ENCODE measurements around the gene SPRN. TPM values are rescaled to one million over a fixed set of nuclear protein-coding genes. Genes with fewer than 3 reads are reported as not detected.
"Not testable (repeated sequence)": the region's sequence is repeated elsewhere in the genome, so short reads cannot be mapped to it uniquely, and the experiment has no call there.

The SPRN gene
- polyA plus RNA-seq, 4 donors = 0.81 to 3.3 (median 0.99) TPM

GRCh38 chr10:133442967-133443924 lies 18.8 kb upstream of the SPRN start:
- no peak for FAIRE-seq
- no peak for DNase-seq

DNA sequence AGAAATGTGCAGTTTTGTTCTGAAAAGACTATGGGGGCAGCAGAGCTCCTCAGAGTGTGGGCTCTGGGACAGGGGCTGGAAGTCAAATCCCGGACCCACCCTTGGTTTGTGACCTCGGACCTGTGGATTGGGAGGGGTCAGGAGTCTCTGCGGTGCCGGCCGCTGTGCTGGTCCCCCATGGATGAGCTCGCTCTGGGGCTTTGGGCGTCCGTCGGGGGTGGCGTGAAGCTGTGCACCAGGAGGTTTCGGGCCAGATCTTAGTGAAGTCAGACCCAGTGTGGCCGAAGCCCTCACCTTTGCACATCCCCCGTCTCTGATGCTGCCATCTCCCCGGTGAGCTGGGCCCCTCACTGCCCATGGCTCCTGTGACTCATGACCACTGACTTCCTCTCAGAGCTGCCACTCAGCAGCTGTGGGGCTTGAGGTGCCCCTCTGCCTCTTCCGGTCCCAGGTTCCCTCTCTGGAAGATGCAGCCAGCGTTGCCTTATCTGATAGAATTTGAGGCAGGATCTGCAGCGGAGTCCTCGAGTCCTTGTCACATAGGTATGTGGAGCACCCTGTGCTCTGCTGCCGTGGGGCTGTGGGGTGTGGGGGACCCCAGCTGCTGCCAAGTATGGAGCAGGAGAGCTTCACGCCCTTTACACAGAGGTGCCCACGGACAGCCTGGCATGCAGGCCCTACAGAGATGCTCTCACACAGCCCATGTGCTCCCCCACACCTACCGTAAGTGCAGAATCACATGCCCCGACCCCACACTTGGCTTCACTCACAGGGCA lies 18.0 kb upstream of the SPRN start:
- WGBS, 3 donors = 74 to 79% (median 76%) methylated on average over 21 to 23 of the region's 23 CpGs
- FAIRE-seq (no peak), DNase-seq (no peak)
- Histone ChIP-seq H3K4me1 (ENCODE audit: control insufficient read depth in 3 of 3, insufficient read depth in 2 of 3, low read depth in 1 of 3, low read length in 2 of 3) (no peaks in the 10 kb centered on the region), H3K27ac (ENCODE audit: low read depth in 1 of 3, low read length in 2 of 3) (no peak overlapping the region), H3K4me3 (ENCODE audit: low read depth in 1 of 3, low read length in 3 of 3) (no peak overlapping the region), H3K9me3 (ENCODE audit: control insufficient read depth in 2 of 2, insufficient read depth in 1 of 2, low read depth in 1 of 2, low read length in 1 of 2) (peaks cover 0 to 15% of the 10 kb centered on the region in 2 donors), H3K27me3 (ENCODE audit: control insufficient read depth in 3 of 3, insufficient read depth in 3 of 3, low read length in 3 of 3) (no peaks in the 10 kb centered on the region), H3K36me3 (ENCODE audit: control insufficient read depth in 3 of 3, insufficient read depth in 2 of 3, low read depth in 1 of 3, low read length in 3 of 3) (no peaks in the 10 kb centered on the region)

More at GRCh38 chr10:133442967-133443924, 18.8 kb upstream of the SPRN start:
- WGBS, 3 donors = 85 to 88% (median 86%) methylated on average over 16 of the region's 16 CpGs
- Histone ChIP-seq H3K9me3 (ENCODE audit: control insufficient read depth in 2 of 2, insufficient read depth in 1 of 2, low read depth in 1 of 2, low read length in 1 of 2) (peaks cover 0 to 15% of the 10 kb centered on the region in 2 donors), H3K27me3 (ENCODE audit: control insufficient read depth in 3 of 3, insufficient read depth in 3 of 3, low read length in 3 of 3) (no peaks in the 10 kb centered on the region), H3K36me3 (ENCODE audit: control insufficient read depth in 3 of 3, insufficient read depth in 2 of 3, low read depth in 1 of 3, low read length in 3 of 3) (no peaks in the 10 kb centered on the region), H3K27ac (ENCODE audit: low read depth in 1 of 3, low read length in 2 of 3) (no peak overlapping the region), H3K4me1 (ENCODE audit: control insufficient read depth in 3 of 3, insufficient read depth in 2 of 3, low read depth in 1 of 3, low read length in 2 of 3) (no peaks in the 10 kb centered on the region), H3K4me3 (ENCODE audit: low read depth in 1 of 3, low read length in 3 of 3) (no peak overlapping the region)

- WGBS, 3 donors = 67 to 85% (median 77%) methylated on average over 12 of the region's 12 CpGs
These were observed 17.4 kb upstream of the SPRN start for GRCh38 chr10:133441780-133442179.

GRCh38 chr10:133441356-133441755 lies 16.9 kb upstream of the SPRN start:
- DNase-seq = not testable (repeated sequence)
- WGBS, 3 donors = 72 to 87% (median 83%) methylated on average over 5 to 14 of the region's 21 CpGs

More at GRCh38 chr10:133441780-133442179, 17.4 kb upstream of the SPRN start:
- H3K27me3 ChIP-seq (ENCODE audit: control insufficient read depth in 3 of 3, insufficient read depth in 3 of 3, low read length in 3 of 3) = no peaks in the 10 kb centered on the region
- no peaks in the 10 kb centered on the region for H3K4me1 ChIP-seq (ENCODE audit: control insufficient read depth in 3 of 3, insufficient read depth in 2 of 3, low read depth in 1 of 3, low read length in 2 of 3)
- H3K4me3 ChIP-seq (ENCODE audit: low read depth in 1 of 3, low read length in 3 of 3) = no peak overlapping the region
- FAIRE-seq = no peak
- H3K9me3 ChIP-seq (ENCODE audit: control insufficient read depth in 2 of 2, insufficient read depth in 1 of 2, low read depth in 1 of 2, low read length in 1 of 2) = peaks cover 0 to 12% of the 10 kb centered on the region in 2 donors
- no peak overlapping the region for H3K27ac ChIP-seq (ENCODE audit: low read depth in 1 of 3, low read length in 2 of 3)
- DNase-seq = no peak
- no peaks in the 10 kb centered on the region for H3K36me3 ChIP-seq (ENCODE audit: control insufficient read depth in 3 of 3, insufficient read depth in 2 of 3, low read depth in 1 of 3, low read length in 3 of 3)

DNA sequence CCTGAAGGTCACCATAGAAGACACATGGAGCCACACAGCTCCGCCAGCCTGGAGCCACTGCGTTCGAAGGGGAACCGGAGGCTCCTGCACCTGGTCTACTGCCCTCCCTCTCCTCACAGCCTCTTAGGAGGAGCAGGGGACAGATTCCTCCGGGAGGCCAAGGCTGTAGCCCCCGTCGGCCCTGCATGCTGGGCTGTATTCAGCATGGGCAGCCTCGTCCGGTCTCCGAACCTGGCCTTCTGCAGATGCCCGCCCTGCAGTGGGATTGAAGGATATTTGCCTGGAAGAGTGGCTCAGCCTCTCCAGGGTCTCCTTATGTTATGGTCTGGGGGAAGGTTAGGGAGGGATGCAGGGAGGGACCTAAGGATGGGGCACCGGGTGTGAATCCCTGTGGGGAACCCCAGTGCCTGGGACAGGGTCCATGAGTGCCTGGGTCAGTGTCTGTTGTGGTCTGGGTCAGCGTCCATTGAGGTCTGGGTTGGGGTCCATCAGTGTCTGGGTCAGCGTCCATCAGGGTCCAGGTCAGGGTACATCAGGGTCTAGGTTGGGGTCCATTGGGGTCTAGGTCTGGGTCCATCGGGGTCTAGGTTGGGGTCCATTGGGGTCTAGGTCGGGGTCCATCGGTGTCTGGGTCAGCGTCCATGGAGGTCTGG lies 16.3 kb upstream of the SPRN start:
- no peaks in the 10 kb centered on the region for H3K27me3 ChIP-seq (ENCODE audit: control insufficient read depth in 3 of 3, insufficient read depth in 3 of 3, low read length in 3 of 3)
- DNase-seq = no peak
- no peak for FAIRE-seq
- peaks cover 0 to 10% of the 10 kb centered on the region in 2 donors for H3K9me3 ChIP-seq (ENCODE audit: control insufficient read depth in 2 of 2, insufficient read depth in 1 of 2, low read depth in 1 of 2, low read length in 1 of 2)
- H3K36me3 ChIP-seq (ENCODE audit: control insufficient read depth in 3 of 3, insufficient read depth in 2 of 3, low read depth in 1 of 3, low read length in 3 of 3) = no peaks in the 10 kb centered on the region
- no peaks in the 10 kb centered on the region for H3K4me1 ChIP-seq (ENCODE audit: control insufficient read depth in 3 of 3, insufficient read depth in 2 of 3, low read depth in 1 of 3, low read length in 2 of 3)
- no peak overlapping the region for H3K4me3 ChIP-seq (ENCODE audit: low read depth in 1 of 3, low read length in 3 of 3)
- WGBS, 3 donors = 91 to 95% (median 92%) methylated on average over 17 to 18 of the region's 18 CpGs
- H3K27ac ChIP-seq (ENCODE audit: low read depth in 1 of 3, low read length in 2 of 3) = no peak overlapping the region

More at GRCh38 chr10:133441356-133441755, 16.9 kb upstream of the SPRN start:
- peaks cover 0 to 11% of the 10 kb centered on the region in 2 donors for H3K9me3 ChIP-seq (ENCODE audit: control insufficient read depth in 2 of 2, insufficient read depth in 1 of 2, low read depth in 1 of 2, low read length in 1 of 2)
- H3K36me3 ChIP-seq (ENCODE audit: control insufficient read depth in 3 of 3, insufficient read depth in 2 of 3, low read depth in 1 of 3, low read length in 3 of 3); H3K27ac ChIP-seq (ENCODE audit: low read depth in 1 of 3, low read length in 2 of 3); H3K4me1 ChIP-seq (ENCODE audit: control insufficient read depth in 3 of 3, insufficient read depth in 2 of 3, low read depth in 1 of 3, low read length in 2 of 3); H3K4me3 ChIP-seq (ENCODE audit: low read depth in 1 of 3, low read length in 3 of 3); FAIRE-seq; H3K27me3 ChIP-seq (ENCODE audit: control insufficient read depth in 3 of 3, insufficient read depth in 3 of 3, low read length in 3 of 3): not testable (repeated sequence)

GRCh38 chr10:133439517-133440461 lies 15.4 kb upstream of the SPRN start:
- DNase-seq = no peak
- Histone ChIP-seq H3K36me3 (ENCODE audit: control insufficient read depth in 3 of 3, insufficient read depth in 2 of 3, low read depth in 1 of 3, low read length in 3 of 3) (no peaks in the 10 kb centered on the region), H3K4me1 (ENCODE audit: control insufficient read depth in 3 of 3, insufficient read depth in 2 of 3, low read depth in 1 of 3, low read length in 2 of 3) (no peaks in the 10 kb centered on the region), H3K9me3 (ENCODE audit: control insufficient read depth in 2 of 2, insufficient read depth in 1 of 2, low read depth in 1 of 2, low read length in 1 of 2) (peaks cover 0 to 5% of the 10 kb centered on the region in 2 donors), H3K27ac (ENCODE audit: low read depth in 1 of 3, low read length in 2 of 3) (no peak overlapping the region), H3K27me3 (ENCODE audit: control insufficient read depth in 3 of 3, insufficient read depth in 3 of 3, low read length in 3 of 3) (no peaks in the 10 kb centered on the region), H3K4me3 (ENCODE audit: low read depth in 1 of 3, low read length in 3 of 3) (no peak overlapping the region)
- FAIRE-seq = no peak
- WGBS, 3 donors = 91% methylated on average over 25 of the region's 25 CpGs

DNA sequence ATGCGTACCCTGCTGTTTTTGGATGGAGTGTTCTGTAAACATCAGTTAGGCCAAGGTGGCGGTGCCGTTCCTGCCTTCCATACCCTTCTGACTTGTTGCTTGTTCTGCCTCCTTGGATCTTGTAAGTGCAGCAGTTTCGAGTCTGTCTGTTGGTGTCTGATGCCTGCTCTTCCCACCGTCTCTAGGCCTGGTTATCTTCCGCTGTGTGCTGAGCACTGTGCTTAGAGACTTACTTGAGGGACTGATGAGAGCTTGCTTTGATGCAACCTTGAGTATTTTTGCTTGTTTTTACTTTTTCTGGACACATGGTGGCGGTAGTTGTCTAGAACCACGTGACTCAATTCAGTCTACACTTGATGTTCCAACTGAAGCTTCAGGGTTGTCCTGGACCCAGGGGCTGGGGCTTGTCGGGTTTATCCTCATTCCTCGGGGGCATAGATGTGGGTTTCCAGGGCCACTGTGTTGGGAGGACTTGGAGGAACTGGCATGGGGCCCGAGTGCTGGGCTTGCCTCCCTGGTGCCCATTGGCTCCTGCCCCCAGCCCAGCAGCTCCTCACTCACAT lies 14.4 kb upstream of the SPRN start:
- 65 to 77% (median 77%) methylated on average over 11 of the region's 11 CpGs for WGBS, 3 donors
- FAIRE-seq (no peak), DNase-seq (peak; percentile 12)
- no peak overlapping the region for H3K27ac ChIP-seq (ENCODE audit: low read depth in 1 of 3, low read length in 2 of 3)
- H3K36me3 ChIP-seq (ENCODE audit: control insufficient read depth in 3 of 3, insufficient read depth in 2 of 3, low read depth in 1 of 3, low read length in 3 of 3) = no peaks in the 10 kb centered on the region
- peaks cover 0 to 2% of the 10 kb centered on the region in 2 donors for H3K9me3 ChIP-seq (ENCODE audit: control insufficient read depth in 2 of 2, insufficient read depth in 1 of 2, low read depth in 1 of 2, low read length in 1 of 2)
- no peaks in the 10 kb centered on the region for H3K27me3 ChIP-seq (ENCODE audit: control insufficient read depth in 3 of 3, insufficient read depth in 3 of 3, low read length in 3 of 3)
- no peaks in the 10 kb centered on the region for H3K4me1 ChIP-seq (ENCODE audit: control insufficient read depth in 3 of 3, insufficient read depth in 2 of 3, low read depth in 1 of 3, low read length in 2 of 3)
- no peak overlapping the region for H3K4me3 ChIP-seq (ENCODE audit: low read depth in 1 of 3, low read length in 3 of 3)
